Cardiac muscle cell (in vitro differentiated cells and primary cell): ENCODE measurements around the gene ZNF579. TPM values are rescaled to one million over a fixed set of nuclear protein-coding genes. Genes with fewer than 3 reads are reported as not detected.
A peak's percentile ranks its signal among the peaks of the same experiment; 100 is the strongest.

Source experiments
- DNase-seq, 2 donors: peaks; one replicate each; pipeline versions ENCODE4 v3.0.0 to v3.0.0-alpha.2; 2010 to 2017; ENCODE audit warnings: low read depth in 1 of 2, low spot score in 1 of 2
- H3K27ac ChIP-seq: fragments of 200-600 bp; sonication (generic); 2 replicates; pipeline ENCODE4 v1.5.1; 2016
- H3K27me3 ChIP-seq: fragments of 200-600 bp; sonication (generic); 2 replicates; pipeline ENCODE4 v1.6.0; 2016; ENCODE audit warnings: control low read depth
- H3K36me3 ChIP-seq: fragments of 200-600 bp; sonication (generic); 2 replicates; pipeline ENCODE4 v1.5.1; 2016; ENCODE audit warnings: control low read depth
- H3K4me1 ChIP-seq: fragments of 200-600 bp; sonication (generic); 2 replicates; pipeline ENCODE4 v1.8.1; 2017; ENCODE audit warnings: low read depth, mild to moderate bottlenecking, mixed run types
- H3K4me3 ChIP-seq: fragments of 200-600 bp; sonication (generic); 2 replicates; pipeline ENCODE4 v1.5.1; 2016; ENCODE audit warnings: mild to moderate bottlenecking
- H3K9me3 ChIP-seq: fragments of 200-600 bp; sonication (generic); 2 replicates; pipeline ENCODE4 v1.5.1; 2017; ENCODE audit warnings: low read depth, mild to moderate bottlenecking, control low read depth
- CTCF ChIP-seq: IDR thresholded peaks from 2 replicates; pipeline ENCODE4 v1.5.1; 2012; ENCODE audit warnings: low read depth, mild to moderate bottlenecking, low read length
- polyA plus RNA-seq: library from polyadenylated mRNA; unstranded; fragments of >200 nt; fragmentation: Nextera tagmentation; extraction: Ambion mirVana; gene quantifications from 2 replicates; pipeline ENCODE4 v1.2.1, GENCODE V29; 2016
- total RNA-seq: library from RNA; depleted of rRNA; stranded (reverse); fragments of >200 nt; gene quantifications from 2 replicates; pipeline ENCODE4 v1.2.3, GENCODE V29; 2016

Gene ZNF579
- total and polyA plus RNA-seq, 2 experiments from 2014 or later, result 10.3 to 14.9 TPM

DNA sequence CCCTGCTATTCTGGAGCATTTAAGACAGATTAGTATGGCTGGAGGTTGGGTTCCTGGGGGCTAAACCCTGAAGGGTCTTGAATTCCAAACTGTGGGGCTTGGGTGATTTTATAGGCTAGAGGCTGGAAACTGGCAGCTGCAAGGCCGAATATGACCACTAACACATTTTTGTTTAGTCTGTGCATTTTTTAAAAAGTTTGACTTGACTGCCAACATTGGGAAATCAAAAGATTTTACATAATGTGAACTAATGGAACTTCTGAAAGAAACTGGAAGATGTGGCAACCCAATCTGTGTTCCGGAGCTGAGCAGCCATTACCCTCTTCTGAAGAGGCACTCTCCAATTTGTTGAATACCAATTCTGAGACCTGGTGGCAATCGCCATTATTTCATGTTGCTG is 38.6 kb upstream of the ZNF579 start:
- no peak overlapping the region for H3K27ac ChIP-seq

DNA sequence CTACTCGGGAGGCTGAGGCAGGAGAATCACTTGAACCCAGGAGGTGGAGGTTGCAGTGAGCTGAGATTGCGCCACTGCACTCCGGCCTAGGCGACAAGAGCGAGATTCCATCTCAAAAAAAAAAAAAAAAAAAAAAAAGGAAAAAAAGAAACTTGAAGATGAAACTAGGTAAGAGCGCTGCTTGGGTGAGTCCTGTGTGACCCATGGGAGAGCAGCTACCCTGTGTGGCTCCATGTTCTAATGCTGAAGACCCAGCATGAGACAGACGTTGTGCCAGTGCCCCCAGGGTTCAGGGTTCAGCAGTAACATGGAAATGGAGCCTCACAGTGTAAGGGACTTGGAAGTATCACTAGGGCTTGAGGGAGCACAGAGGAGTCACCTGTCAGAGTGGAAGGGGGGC is 37.8 kb upstream of the ZNF579 start:
- TF ChIP-seq CTCF, result no peak
- H3K4me3 ChIP-seq, result no peak overlapping the region
- no peak overlapping the region for H3K27ac ChIP-seq
- H3K9me3 ChIP-seq, result no peaks in the 10 kb centered on the region
- H3K4me1 ChIP-seq, result peaks cover 1% of the 10 kb centered on the region
- no peak for DNase-seq
- H3K27me3 ChIP-seq, result no peaks in the 10 kb centered on the region
- H3K36me3 ChIP-seq, result peaks cover 22% of the 10 kb centered on the region

More for the DNA sequence above, 38.6 kb upstream of the ZNF579 start:
- Histone ChIP-seq H3K4me3 (no peak overlapping the region), H3K9me3 (no peaks in the 10 kb centered on the region), H3K27me3 (no peaks in the 10 kb centered on the region), H3K4me1 (peaks cover 3% of the 10 kb centered on the region), H3K36me3 (peaks cover 22% of the 10 kb centered on the region)
- peak in 1 of 2 donors; percentile 40 for DNase-seq
- TF ChIP-seq CTCF, result no peak

DNA sequence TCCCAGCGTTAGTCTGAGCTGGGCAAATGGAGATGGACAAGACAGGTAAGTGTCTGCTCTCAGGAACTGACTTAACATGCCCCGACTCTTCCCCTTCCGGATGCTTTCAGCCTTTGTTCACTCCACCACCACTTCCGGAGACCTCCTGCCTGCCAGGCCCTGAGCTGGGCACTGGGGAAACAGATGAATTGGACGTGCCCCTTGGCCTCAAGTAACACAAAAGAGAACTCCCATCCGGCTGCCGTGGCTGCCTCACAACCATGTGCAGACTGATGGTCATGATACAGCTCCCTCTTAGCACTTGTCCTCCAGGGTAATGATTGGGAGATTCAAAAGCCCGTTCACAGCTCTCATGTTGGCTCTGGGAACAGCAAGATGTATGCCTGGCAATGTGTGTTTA is 36.8 kb upstream of the ZNF579 start:
- Histone ChIP-seq H3K9me3 (no peaks in the 10 kb centered on the region), H3K27ac (peak overlapping the region; percentile 25), H3K4me1 (no peaks in the 10 kb centered on the region), H3K4me3 (no peak overlapping the region), H3K27me3 (no peaks in the 10 kb centered on the region), H3K36me3 (peaks cover 22% of the 10 kb centered on the region)
- no peak for DNase-seq
- no peak for TF ChIP-seq CTCF

DNA sequence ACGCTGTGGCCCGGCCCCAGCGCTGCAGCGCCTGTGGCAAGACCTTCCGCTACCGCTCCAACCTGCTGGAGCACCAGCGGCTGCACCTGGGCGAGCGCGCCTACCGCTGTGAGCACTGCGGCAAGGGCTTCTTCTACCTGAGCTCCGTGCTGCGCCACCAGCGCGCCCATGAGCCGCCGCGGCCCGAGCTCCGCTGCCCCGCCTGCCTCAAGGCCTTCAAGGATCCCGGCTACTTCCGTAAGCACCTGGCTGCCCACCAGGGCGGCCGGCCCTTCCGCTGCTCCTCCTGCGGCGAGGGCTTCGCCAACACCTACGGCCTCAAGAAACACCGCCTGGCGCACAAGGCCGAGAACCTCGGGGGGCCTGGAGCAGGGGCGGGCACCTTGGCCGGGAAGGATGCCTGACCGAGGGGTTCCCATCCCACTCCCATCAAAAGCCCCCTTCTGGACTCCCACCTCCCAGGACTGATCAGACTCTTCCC is 35.8 kb upstream of the ZNF579 start:
- H3K9me3 ChIP-seq, result no peaks in the 10 kb centered on the region
- no peak for TF ChIP-seq CTCF
- no peaks in the 10 kb centered on the region for H3K27me3 ChIP-seq
- H3K36me3 ChIP-seq, result peaks cover 19% of the 10 kb centered on the region
- H3K27ac ChIP-seq, result no peak overlapping the region
- H3K4me3 ChIP-seq, result no peak overlapping the region
- H3K4me1 ChIP-seq, result peaks cover 4% of the 10 kb centered on the region
- DNase-seq, result no peak

DNA sequence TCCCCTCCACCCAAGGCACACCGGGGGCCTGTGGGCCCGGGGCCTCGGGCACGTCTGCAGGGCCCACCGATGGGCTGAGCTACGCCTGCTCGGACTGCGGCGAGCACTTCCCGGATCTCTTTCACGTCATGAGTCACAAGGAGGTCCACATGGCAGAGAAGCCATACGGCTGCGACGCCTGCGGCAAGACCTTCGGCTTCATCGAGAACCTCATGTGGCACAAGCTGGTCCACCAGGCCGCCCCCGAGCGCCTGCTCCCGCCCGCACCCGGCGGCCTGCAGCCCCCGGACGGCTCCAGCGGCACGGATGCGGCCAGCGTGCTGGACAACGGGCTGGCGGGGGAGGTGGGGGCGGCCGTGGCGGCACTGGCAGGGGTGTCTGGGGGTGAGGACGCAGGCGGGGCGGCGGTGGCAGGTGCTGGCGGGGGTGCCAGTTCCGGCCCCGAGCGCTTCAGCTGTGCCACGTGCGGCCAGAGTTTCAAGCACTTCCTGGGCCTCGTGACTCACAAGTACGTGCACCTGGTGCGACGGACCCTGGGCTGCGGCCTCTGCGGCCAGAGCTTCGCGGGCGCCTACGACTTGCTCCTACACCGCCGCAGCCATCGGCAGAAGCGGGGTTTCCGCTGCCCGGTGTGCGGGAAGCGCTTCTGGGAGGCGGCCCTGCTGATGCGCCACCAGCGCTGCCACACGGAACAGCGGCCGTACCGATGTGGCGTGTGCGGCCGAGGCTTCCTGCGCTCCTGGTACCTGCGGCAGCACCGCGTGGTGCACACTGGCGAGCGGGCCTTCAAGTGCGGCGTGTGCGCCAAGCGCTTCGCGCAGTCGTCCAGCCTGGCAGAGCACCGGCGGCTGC is 35.1 kb upstream of the ZNF579 start:
- Histone ChIP-seq H3K9me3 (no peaks in the 10 kb centered on the region), H3K4me1 (peaks cover 10% of the 10 kb centered on the region), H3K27me3 (no peaks in the 10 kb centered on the region), H3K4me3 (no peak overlapping the region), H3K36me3 (peaks cover 19% of the 10 kb centered on the region), H3K27ac (no peak overlapping the region)
- DNase-seq, result no peak
- TF ChIP-seq CTCF, result no peak
